ENCODE results near the gene SLC48A1. TPM values are rescaled to one million over a fixed set of nuclear protein-coding genes. Genes with fewer than 3 reads are reported as not detected.

Gene SLC48A1
- polyA plus RNA-seq, 1 donor (not counting 4 experiments of a cell fraction or from before 2014, with no cell fraction given), result 8.1 TPM

- no peak overlapping the region for H3K4me3 ChIP-seq (ENCODE audit: control insufficient read depth in 2 of 3, extremely low read depth in 1 of 3, insufficient read depth in 2 of 3, low read depth in 1 of 3, low read length in 3 of 3)
- peaks cover 3% of the 10 kb centered on the region for H3K9me1 ChIP-seq (ENCODE audit: control insufficient read depth, extremely low read depth, insufficient read depth, low read length)
- H3K27ac ChIP-seq (ENCODE audit: control insufficient read depth, insufficient read depth, low read length), result peak overlapping the region; percentile 44
- peak overlapping the region; percentile 42 for H2AFZ ChIP-seq (ENCODE audit: control insufficient read depth, low read length)
- peaks cover 8% of the 10 kb centered on the region for H3K79me2 ChIP-seq (ENCODE audit: control insufficient read depth, insufficient read depth, low read length)
- no peaks in the 10 kb centered on the region for H3K27me3 ChIP-seq (ENCODE audit: control insufficient read depth, extremely low read depth, insufficient read depth, low read length)
- no peaks in the 10 kb centered on the region for H3K36me3 ChIP-seq (ENCODE audit: control insufficient read depth in 2 of 2, extremely low read depth in 1 of 2, insufficient read depth in 2 of 2, low read length in 2 of 2)
- H4K20me1 ChIP-seq (ENCODE audit: control insufficient read depth, extremely low read depth, insufficient read depth, low read length), result no peaks in the 10 kb centered on the region
- dilution Hi-C loops (cut with MboI; ENCODE audit: extremely low pct_ligation_motif_present, low sequenced_read_pairs), result no loop called here
- TF ChIP-seq EZH2 (IDR thresholded peaks at IDR 0.05; ENCODE audit: low read length), result no peak
- TF ChIP-seq CTCF (optimal IDR thresholded peaks at IDR 0.05 in 1 of 3, IDR thresholded peaks at IDR 0.05 in 1 of 3, conservative IDR thresholded peaks at IDR 0.05 in 1 of 3; ENCODE audit: extremely low read depth in 1 of 3, insufficient read depth in 2 of 3, low read length in 3 of 3), result no peak
- H3K4me1 ChIP-seq (ENCODE audit: control insufficient read depth, extremely low read depth, insufficient read depth, low read length), result peaks cover 61% of the 10 kb centered on the region
- H3K9me3 ChIP-seq (ENCODE audit: control insufficient read depth, low read depth, low read length), result no peaks in the 10 kb centered on the region
- no peak overlapping the region for H3K9ac ChIP-seq (ENCODE audit: control insufficient read depth, extremely low read depth, insufficient read depth, low read length)
- no peak for FAIRE-seq
- no peak for DNase-seq (ENCODE audit: low read depth, low spot score)
- peak overlapping the region; percentile 50 for H3K4me2 ChIP-seq (ENCODE audit: control insufficient read depth, extremely low read depth, insufficient read depth, low read depth, low read length)
Measured at GRCh38 chr12:47825173-47825639, 52.2 kb downstream of the SLC48A1 start.

GRCh38 chr12:47828008-47828975 is 55.3 kb downstream of the SLC48A1 start:
- Histone ChIP-seq H3K9me1 (ENCODE audit: control insufficient read depth, extremely low read depth, insufficient read depth, low read length) (peaks cover 3% of the 10 kb centered on the region), H3K9ac (ENCODE audit: control insufficient read depth, extremely low read depth, insufficient read depth, low read length) (no peak overlapping the region), H2AFZ (ENCODE audit: control insufficient read depth, low read length) (peak overlapping the region; percentile 47), H3K4me1 (ENCODE audit: control insufficient read depth, extremely low read depth, insufficient read depth, low read length) (peaks cover 44% of the 10 kb centered on the region), H3K9me3 (ENCODE audit: control insufficient read depth, low read depth, low read length) (no peaks in the 10 kb centered on the region), H3K27ac (ENCODE audit: control insufficient read depth, insufficient read depth, low read length) (peak overlapping the region; percentile 44), H3K27me3 (ENCODE audit: control insufficient read depth, extremely low read depth, insufficient read depth, low read length) (no peaks in the 10 kb centered on the region), H4K20me1 (ENCODE audit: control insufficient read depth, extremely low read depth, insufficient read depth, low read length) (no peaks in the 10 kb centered on the region), H3K4me2 (ENCODE audit: control insufficient read depth, extremely low read depth, insufficient read depth, low read depth, low read length) (peak overlapping the region; percentile 34), H3K79me2 (ENCODE audit: control insufficient read depth, insufficient read depth, low read length) (no peaks in the 10 kb centered on the region), H3K4me3 (ENCODE audit: control insufficient read depth in 2 of 3, extremely low read depth in 1 of 3, insufficient read depth in 2 of 3, low read depth in 1 of 3, low read length in 3 of 3) (no peak overlapping the region), H3K36me3 (ENCODE audit: control insufficient read depth in 2 of 2, extremely low read depth in 1 of 2, insufficient read depth in 2 of 2, low read length in 2 of 2) (no peaks in the 10 kb centered on the region)
- TF ChIP-seq CTCF (optimal IDR thresholded peaks at IDR 0.05 in 1 of 3, IDR thresholded peaks at IDR 0.05 in 1 of 3, conservative IDR thresholded peaks at IDR 0.05 in 1 of 3; ENCODE audit: extremely low read depth in 1 of 3, insufficient read depth in 2 of 3, low read length in 3 of 3) (no peak), EZH2 (IDR thresholded peaks at IDR 0.05; ENCODE audit: low read length) (no peak)
- FAIRE-seq (no peak), DNase-seq (ENCODE audit: low read depth, low spot score) (no peak)
- dilution Hi-C loops (cut with MboI; ENCODE audit: extremely low pct_ligation_motif_present, low sequenced_read_pairs), result no loop called here
